ENCODE data around the gene ATAD2B. TPM values are rescaled to one million over a fixed set of nuclear protein-coding genes. Genes with fewer than 3 reads are reported as not detected.

Gene ATAD2B
- total RNA-seq, 2 donors from 2014 or later: 16.8 to 20.0 TPM

DNA sequence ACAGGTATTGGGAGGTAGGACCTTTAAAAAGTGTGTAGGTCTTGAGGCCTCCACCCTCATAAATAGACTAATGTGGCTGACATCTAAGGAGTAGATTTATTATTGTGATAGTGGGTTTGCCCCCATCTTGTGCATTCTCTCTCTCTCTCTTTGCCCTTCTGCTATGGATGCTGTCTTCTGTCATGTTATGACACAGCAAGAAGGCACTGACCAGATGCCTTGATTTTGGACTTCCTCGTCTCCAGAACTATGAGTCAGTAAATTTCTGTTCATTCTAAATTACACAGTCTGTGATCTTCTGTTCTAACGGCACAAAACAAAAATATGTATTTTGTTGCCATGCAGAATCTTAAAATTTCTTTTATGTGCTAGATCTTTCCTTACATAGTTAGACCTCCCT is 66.9 kb downstream of the ATAD2B start:
- Histone ChIP-seq H3K27me3 (no peaks in the 10 kb centered on the region), H3K36me3 (replicated peaks in 1 of 2; ENCODE audit: insufficient read depth in 1 of 2, low read depth in 2 of 2) (peaks cover 0 to 5% of the 10 kb centered on the region in 2 donors), H3K4me1 (no peaks in the 10 kb centered on the region), H3K4me3 (no peak overlapping the region), H3K27ac (no peak overlapping the region), H3K9me3 (no peaks in the 10 kb centered on the region)
- ATAC-seq (no peak), DNase-seq (no peak)
- WGBS, 2 donors: 87 to 90% methylated on average over 2 of the region's 2 CpGs
- intact Hi-C loops (cut with DNase I): no loop called here
- TF ChIP-seq POLR2A (IDR thresholded peaks at IDR 0.05): no peak
- TF ChIP-seq, protein P1, sequence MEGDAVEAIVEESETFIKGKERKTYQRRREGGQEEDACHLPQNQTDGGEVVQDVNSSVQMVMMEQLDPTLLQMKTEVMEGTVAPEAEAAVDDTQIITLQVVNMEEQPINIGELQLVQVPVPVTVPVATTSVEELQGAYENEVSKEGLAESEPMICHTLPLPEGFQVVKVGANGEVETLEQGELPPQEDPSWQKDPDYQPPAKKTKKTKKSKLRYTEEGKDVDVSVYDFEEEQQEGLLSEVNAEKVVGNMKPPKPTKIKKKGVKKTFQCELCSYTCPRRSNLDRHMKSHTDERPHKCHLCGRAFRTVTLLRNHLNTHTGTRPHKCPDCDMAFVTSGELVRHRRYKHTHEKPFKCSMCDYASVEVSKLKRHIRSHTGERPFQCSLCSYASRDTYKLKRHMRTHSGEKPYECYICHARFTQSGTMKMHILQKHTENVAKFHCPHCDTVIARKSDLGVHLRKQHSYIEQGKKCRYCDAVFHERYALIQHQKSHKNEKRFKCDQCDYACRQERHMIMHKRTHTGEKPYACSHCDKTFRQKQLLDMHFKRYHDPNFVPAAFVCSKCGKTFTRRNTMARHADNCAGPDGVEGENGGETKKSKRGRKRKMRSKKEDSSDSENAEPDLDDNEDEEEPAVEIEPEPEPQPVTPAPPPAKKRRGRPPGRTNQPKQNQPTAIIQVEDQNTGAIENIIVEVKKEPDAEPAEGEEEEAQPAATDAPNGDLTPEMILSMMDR (IDR thresholded peaks at IDR 0.05): no peak

DNA sequence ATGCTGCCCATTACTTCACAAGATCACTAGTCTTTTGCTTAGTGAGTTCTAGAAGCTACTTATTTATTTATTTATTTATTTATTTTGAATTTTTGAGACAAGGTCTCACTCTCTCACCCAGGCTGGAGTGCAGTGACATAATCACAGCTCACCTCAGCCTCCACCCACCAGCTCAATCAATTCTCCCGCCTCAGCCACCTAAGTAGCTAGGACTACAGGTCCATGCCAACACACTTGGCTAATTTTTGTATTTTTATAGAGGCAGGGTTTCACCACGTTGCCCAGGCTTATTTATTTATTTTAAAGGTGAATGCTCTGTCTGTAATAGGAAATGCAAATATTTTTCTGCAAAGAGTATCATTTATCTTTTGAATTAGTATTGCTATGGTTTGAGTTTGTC is 67.7 kb downstream of the ATAD2B start:
- TF ChIP-seq POLR2A (IDR thresholded peaks at IDR 0.05): no peak
- TF ChIP-seq, protein P1 (IDR thresholded peaks at IDR 0.05): no peak
- H3K36me3 ChIP-seq (replicated peaks in 1 of 2; ENCODE audit: insufficient read depth in 1 of 2, low read depth in 2 of 2): peaks cover 0 to 5% of the 10 kb centered on the region in 2 donors

DNA sequence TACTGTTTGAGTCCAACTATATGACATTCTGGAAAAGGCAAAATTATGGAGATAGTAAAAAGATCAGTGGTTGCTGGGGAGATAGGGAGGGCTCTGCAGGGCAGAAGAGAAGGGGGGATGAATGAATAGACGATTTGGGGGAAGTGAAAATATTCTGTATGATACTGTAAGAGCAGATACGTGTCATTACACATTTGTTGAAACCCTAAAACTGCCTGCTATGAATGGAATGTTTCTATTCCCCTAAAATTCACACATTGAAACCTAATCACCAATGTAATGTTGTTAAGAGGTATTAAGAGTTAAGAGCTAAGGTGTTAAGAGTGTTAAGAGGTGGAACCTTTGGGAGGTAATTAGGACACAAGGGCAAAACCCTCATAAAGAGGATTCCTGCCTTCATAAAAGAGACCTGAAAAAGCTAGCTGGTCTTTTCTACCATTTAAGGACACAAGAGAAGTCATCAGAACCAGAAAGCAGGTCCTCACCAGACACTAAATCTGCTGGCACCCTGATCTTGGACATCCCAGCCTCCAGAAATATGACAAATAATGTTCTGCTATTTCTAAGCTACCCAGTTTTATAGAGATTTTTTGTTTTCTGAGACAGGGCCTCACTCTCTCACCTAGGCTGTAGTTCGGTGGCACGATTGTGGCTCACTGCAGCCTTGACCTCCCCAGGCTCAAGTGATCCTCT is 76.2 kb downstream of the ATAD2B start:
- no peak for ATAC-seq
- Histone ChIP-seq H3K27me3 (no peaks in the 10 kb centered on the region), H3K27ac (no peak overlapping the region), H3K9me3 (no peaks in the 10 kb centered on the region), H3K36me3 (replicated peaks in 1 of 2; ENCODE audit: insufficient read depth in 1 of 2, low read depth in 2 of 2) (no peaks in the 10 kb centered on the region), H3K4me3 (no peak overlapping the region), H3K4me1 (no peaks in the 10 kb centered on the region)
- intact Hi-C loops (cut with DNase I): no loop called here
- no peak for DNase-seq
- no peak for TF ChIP-seq POLR2A (IDR thresholded peaks at IDR 0.05)
- TF ChIP-seq, protein P1 (IDR thresholded peaks at IDR 0.05): no peak
- 75 to 84% methylated on average over 4 of the region's 4 CpGs for WGBS, 2 donors

More for the DNA sequence above, 67.7 kb downstream of the ATAD2B start:
- DNase-seq (no peak), ATAC-seq (no peak)
- H3K27ac ChIP-seq: no peak overlapping the region
- no peaks in the 10 kb centered on the region for H3K27me3 ChIP-seq
- intact Hi-C loops (cut with DNase I): no loop called here
- no peak overlapping the region for H3K4me3 ChIP-seq
- 65 to 71% methylated on average over 2 of the region's 2 CpGs for WGBS, 2 donors
- no peaks in the 10 kb centered on the region for H3K4me1 ChIP-seq
- H3K9me3 ChIP-seq: no peaks in the 10 kb centered on the region

DNA sequence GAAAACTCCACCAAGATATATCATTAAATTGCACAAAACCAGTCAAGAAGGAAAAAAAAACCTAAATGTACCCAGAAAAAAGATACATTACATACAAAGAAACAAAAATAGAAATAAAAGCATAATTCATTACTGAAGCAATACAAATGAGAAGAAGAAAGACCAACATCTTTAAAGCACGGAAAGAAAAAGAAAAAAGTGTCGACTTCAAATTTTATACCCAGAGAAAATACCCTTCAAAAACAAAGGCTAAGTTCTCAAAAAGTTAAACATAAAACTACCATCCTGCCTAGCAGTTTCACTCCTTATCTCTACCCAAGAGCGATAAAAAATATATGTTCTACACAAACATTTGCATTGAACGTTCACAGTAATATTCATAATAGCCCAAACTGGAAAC is 82.0 kb downstream of the ATAD2B start:
- H3K4me3 ChIP-seq: no peak overlapping the region
- H3K27ac ChIP-seq: no peak overlapping the region
- no peaks in the 10 kb centered on the region for H3K4me1 ChIP-seq
- no peaks in the 10 kb centered on the region for H3K27me3 ChIP-seq
- ATAC-seq (no peak), DNase-seq (no peak)
- H3K36me3 ChIP-seq (replicated peaks in 1 of 2; ENCODE audit: insufficient read depth in 1 of 2, low read depth in 2 of 2): no peaks in the 10 kb centered on the region
- intact Hi-C loops (cut with DNase I): no loop called here
- H3K9me3 ChIP-seq: no peaks in the 10 kb centered on the region
- TF ChIP-seq, protein P1 (IDR thresholded peaks at IDR 0.05): no peak
- TF ChIP-seq POLR2A (IDR thresholded peaks at IDR 0.05): no peak
- 92 to 93% methylated on average over 4 of the region's 4 CpGs for WGBS, 2 donors

Data from body of pancreas (tissue), 4 donors.